Natural killer cell (primary cell): ENCODE results near the gene TMX3. TPM values are rescaled to one million over a fixed set of nuclear protein-coding genes. Genes with fewer than 3 reads are reported as not detected.
A peak's percentile ranks its signal among the peaks of the same experiment; 100 is the strongest.

Experiments used
- ATAC-seq, 3 donors: fragments of 150-1000 bp in 2 of 3; fragments of 200-7000 bp in 1 of 3; cut with Tn5 transposase; 1 replicate in 1 of 3; 2 replicates in 2 of 3; pipeline ENCODE4 v1.10.0; 2021; ENCODE audit warnings: mild to moderate bottlenecking in 2 of 3, moderate library complexity in 2 of 3
- DNase-seq, 2 donors: peaks; one replicate each; pipeline versions ENCODE4 v3.0.0 to v3.0.0-alpha.2; 2013 to 2021; ENCODE audit warnings: mixed read lengths in 1 of 2
- H3K27ac ChIP-seq: one replicate; pipeline ENCODE4 v1.5.1; 2013; ENCODE audit warnings: mild to moderate bottlenecking, low read length
- H3K27me3 ChIP-seq: one replicate; pipeline ENCODE4 v1.6.1; 2013; ENCODE audit warnings: low read length; ENCODE audit not compliant: control insufficient read depth, insufficient read depth
- H3K36me3 ChIP-seq: one replicate; pipeline ENCODE4 v1.6.1; 2013; ENCODE audit warnings: low read length; ENCODE audit not compliant: control insufficient read depth, insufficient read depth
- H3K4me1 ChIP-seq: one replicate; pipeline ENCODE4 v1.6.1; 2013; ENCODE audit warnings: low read length; ENCODE audit not compliant: control insufficient read depth, insufficient read depth
- H3K4me3 ChIP-seq: one replicate; pipeline ENCODE4 v1.5.1; 2013; ENCODE audit warnings: low read length
- H3K9me3 ChIP-seq: one replicate; pipeline ENCODE4 v1.6.1; 2013; ENCODE audit warnings: low read length; ENCODE audit not compliant: control insufficient read depth, insufficient read depth
- H3K27ac Mint-ChIP-seq, 2 donors: one replicate each; pipeline ENCODE4 v1.8.0; 2022; ENCODE audit warnings: mild to moderate bottlenecking in 2 of 2, mixed read lengths in 2 of 2, moderate library complexity in 1 of 2
- H3K27me3 Mint-ChIP-seq, 2 donors: one replicate each; pipeline ENCODE4 v1.8.0; 2022; ENCODE audit warnings: low read depth in 2 of 2, mixed read lengths in 2 of 2
- H3K36me3 Mint-ChIP-seq: one replicate; pipeline ENCODE4 v1.8.0; 2022; ENCODE audit warnings: mixed read lengths
- H3K4me1 Mint-ChIP-seq, 2 donors: one replicate each; pipeline ENCODE4 v1.8.0; 2022; ENCODE audit warnings: mixed read lengths in 2 of 2
- H3K4me3 Mint-ChIP-seq: one replicate; pipeline ENCODE4 v1.8.0; 2022; ENCODE audit warnings: mild to moderate bottlenecking, moderate library complexity, mixed read lengths
- H3K9me3 Mint-ChIP-seq, 2 donors: one replicate each; pipeline ENCODE4 v1.8.0; 2022; ENCODE audit warnings: mixed read lengths in 2 of 2
- CTCF ChIP-seq: fragments of 200-600 bp; IDR thresholded peaks from one replicate; pipeline ENCODE4 v1.8.0; 2022; ENCODE audit warnings: antibody characterized with exemption
- WGBS: methylation state at CpG from one replicate; pipeline ENCODE4 v1.1.7; 2013; ENCODE audit warnings: missing lambda C conversion rate; ENCODE audit not compliant: insufficient coverage; 5-methylcytosine and 5-hydroxymethylcytosine counted together
- intact Hi-C: fragments of 100-400 bp; cut with micrococcal nuclease; formaldehyde crosslinking; loops from one replicate; pipeline ENCODE4 v1.14.2; 2022
- total RNA-seq, 4 donors: library from RNA; stranded (reverse); fragments of 120-200 nt in 1 of 4; gene quantifications; one replicate each; pipeline versions ENCODE4 v1.2.3 to v1.2.4, GENCODE V29; 2013 to 2022

The TMX3 gene
- 10 to 100 TPM; 60.2 to 63.9 (median 62.0) TPM for total RNA-seq
- 97.8 TPM for total RNA-seq (2013)

DNA sequence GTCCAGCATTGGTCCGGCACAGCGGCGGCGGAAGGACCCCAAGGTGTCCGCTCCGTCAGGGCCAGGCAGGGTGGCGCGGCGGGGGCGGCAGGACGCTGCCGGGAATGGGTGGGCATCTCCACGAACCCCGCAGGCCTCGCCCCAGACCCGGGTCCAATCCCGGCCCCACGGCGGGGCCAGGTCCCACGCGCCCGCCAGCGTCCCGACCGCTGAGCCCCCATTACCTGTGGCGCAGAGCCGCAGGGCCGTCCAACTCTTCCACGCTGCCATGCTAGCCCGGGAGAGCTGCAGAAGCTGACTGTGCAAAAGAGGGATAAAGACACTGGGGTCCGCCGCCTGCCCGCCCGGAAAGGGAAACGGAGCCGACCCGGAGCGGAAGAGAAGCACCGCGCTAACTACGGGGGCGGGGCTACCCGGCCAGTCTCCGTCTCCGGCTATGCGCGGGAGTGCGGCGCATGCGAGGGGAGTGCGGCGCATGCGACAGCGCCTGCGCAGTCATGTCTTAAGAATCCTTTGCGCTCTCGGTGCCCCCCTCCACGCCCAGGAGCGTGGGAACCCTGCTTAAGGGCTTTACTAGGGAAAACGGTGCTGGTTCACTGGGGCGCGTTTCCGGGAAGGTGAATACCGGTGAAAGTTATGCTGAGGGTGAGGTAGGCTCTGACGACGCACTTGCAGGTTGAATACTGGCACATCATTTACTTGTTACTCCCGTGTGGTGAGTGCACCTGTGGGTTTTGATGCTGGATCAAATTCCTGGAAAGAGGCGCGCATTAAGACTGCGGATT is at the start of gene TMX3:
TMX3 (minus strand) TSS at position 397 of the 785 bp plus-strand sequence; CDS start at position 270, 127 bp downstream.
- Histone ChIP-seq H3K4me3 (peak within 1 kb of the TSS; percentile 60), H3K36me3 (peaks cover 25% of the 10 kb centered on the region), H3K27me3 (no peaks in the 10 kb centered on the region), H3K4me1 (peaks cover 4% of the 10 kb centered on the region), H3K27ac (peak within 1 kb of the TSS; percentile 27), H3K9me3 (no peaks in the 10 kb centered on the region)
- ATAC-seq (peak; percentile 98 to 99 (median 99)), DNase-seq (peak; percentile 88 to 97)
- intact Hi-C loops = loop anchor here (1.0 to 10.0 kb wide), 2 partner anchors 1230 to 1490 kb away; partner anchors contain the start of genes CD226 and RTTN
- Mint-ChIP-seq H3K9me3 (no peaks in the 10 kb centered on the region), H3K36me3 (no peaks in the 10 kb centered on the region), H3K4me1 (peaks cover 25 to 37% of the 10 kb centered on the region in 2 donors), H3K4me3 (peak within 1 kb of the TSS; percentile 97), H3K27me3 (no peaks in the 10 kb centered on the region), H3K27ac (peak within 1 kb of the TSS; percentile 85 to 91)
- no peak for TF ChIP-seq CTCF
- under 1% methylated on average over 70 of the region's 70 CpGs for WGBS

DNA sequence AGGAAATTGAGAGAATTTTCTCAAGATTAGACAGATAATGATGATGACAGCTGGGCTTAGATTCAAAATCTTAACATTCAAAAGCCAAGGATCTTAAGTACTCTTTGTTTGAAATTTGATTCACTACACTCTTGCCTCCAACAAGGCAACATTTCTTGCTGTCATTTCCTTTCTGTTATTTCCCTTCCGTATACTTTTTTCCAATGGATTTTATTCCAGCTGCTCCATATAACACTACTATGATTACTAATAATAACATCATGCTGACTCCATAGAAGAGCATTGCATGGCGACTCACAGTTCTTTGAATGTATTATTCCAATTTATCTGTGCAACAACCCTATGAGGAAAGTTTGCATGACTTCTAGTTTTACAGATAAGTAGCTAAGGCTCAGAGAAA is 49.1 kb upstream of the TMX3 start:
- intact Hi-C loops = no loop called here
- no peak overlapping the region for H3K4me3 ChIP-seq
- no peak overlapping the region for H3K27ac Mint-ChIP-seq
- no peaks in the 10 kb centered on the region for H3K9me3 ChIP-seq
- no peaks in the 10 kb centered on the region for H3K27me3 ChIP-seq
- peaks cover 0 to 2% of the 10 kb centered on the region in 2 donors for H3K27me3 Mint-ChIP-seq
- H3K36me3 ChIP-seq = no peaks in the 10 kb centered on the region
- DNase-seq (no peak), ATAC-seq (no peak)
- WGBS = 75% methylated on average over 1 of the region's 2 CpGs
- TF ChIP-seq CTCF = no peak
- H3K27ac ChIP-seq = no peak overlapping the region
- H3K4me3 Mint-ChIP-seq = no peak overlapping the region
- H3K4me1 Mint-ChIP-seq = no peaks in the 10 kb centered on the region
- peaks cover 5 to 6% of the 10 kb centered on the region in 2 donors for H3K9me3 Mint-ChIP-seq
- no peaks in the 10 kb centered on the region for H3K4me1 ChIP-seq
- H3K36me3 Mint-ChIP-seq = no peaks in the 10 kb centered on the region

- 90% methylated on average over 2 of the region's 2 CpGs for WGBS
- no peak overlapping the region for H3K4me3 ChIP-seq
- H3K4me1 ChIP-seq = no peaks in the 10 kb centered on the region
- H3K9me3 ChIP-seq = no peaks in the 10 kb centered on the region
- ATAC-seq = no peak
- no peak overlapping the region for H3K4me3 Mint-ChIP-seq
- no peaks in the 10 kb centered on the region for H3K4me1 Mint-ChIP-seq
- no peaks in the 10 kb centered on the region for H3K36me3 Mint-ChIP-seq
- no peak overlapping the region for H3K27ac ChIP-seq
- DNase-seq = no peak
- TF ChIP-seq CTCF = no peak
- no peak overlapping the region for H3K27ac Mint-ChIP-seq
- peaks cover 6 to 9% of the 10 kb centered on the region in 2 donors for H3K9me3 Mint-ChIP-seq
- H3K36me3 ChIP-seq = no peaks in the 10 kb centered on the region
- no peaks in the 10 kb centered on the region for H3K27me3 ChIP-seq
- H3K27me3 Mint-ChIP-seq = peaks cover 0 to 2% of the 10 kb centered on the region in 2 donors
- intact Hi-C loops = no loop called here
Measured at GRCh38 chr18:68763083-68763482, 48.2 kb upstream of the TMX3 start.
